AG04450 (cell line): ENCODE measurements around the gene ATG4D. TPM values are rescaled to one million over a fixed set of nuclear protein-coding genes. Genes with fewer than 3 reads are reported as not detected.

Experiments used
- CTCF ChIA-PET: fragments of 300-600, 350-600 bp; formaldehyde crosslinking; extraction: SDS; loops from one replicate; lab custom pipeline; 2022; ENCODE audit warnings: antibody characterized with exemption, inconsistent platforms; lab: Charles Lee
- POLR2A ChIA-PET: fragments of 350-600 bp; formaldehyde crosslinking; extraction: SDS; loops from one replicate; lab custom pipeline; 2021; ENCODE audit warnings: antibody characterized with exemption, inconsistent platforms; lab: Yijun Ruan, JAX
- DNase-seq: peaks from one replicate; pipeline ENCODE4 v3.0.0-alpha.2; 2011; ENCODE audit warnings: low read depth, low spot score
- H3K27ac ChIP-seq: one replicate; pipeline ENCODE4 v1.5.1; 2012; ENCODE audit warnings: low read depth, low read length, control low read depth
- H3K27me3 ChIP-seq: one replicate; pipeline ENCODE4 v1.6.0; 2012; ENCODE audit warnings: low read length; ENCODE audit not compliant: control insufficient read depth, insufficient read depth
- H3K4me3 ChIP-seq: 2 replicates; pipeline ENCODE4 v1.5.1; 2011; ENCODE audit warnings: mild to moderate bottlenecking, low read depth, low read length, control low read depth
- H3K9me3 ChIP-seq: 2 replicates; pipeline ENCODE4 v1.5.1; 2012; ENCODE audit warnings: low read length; ENCODE audit not compliant: control insufficient read depth, insufficient read depth
- CTCF ChIP-seq: IDR thresholded peaks from 2 replicates; pipeline ENCODE4 v1.5.1; 2011; ENCODE audit warnings: low read depth, low read length, control low read depth, inconsistent platforms
- polyA plus RNA-seq: library from polyadenylated mRNA; depleted of rRNA; stranded (reverse); fragments of >200 nt; gene quantifications from 2 replicates; pipeline ENCODE4 v1.2.3, GENCODE V29; 2011

Gene ATG4D
- polyA plus RNA-seq, 1 experiment, result 4.6 TPM

- H3K9me3 ChIP-seq, result no peaks in the 10 kb centered on the region; the same call in 1 of the 2 replicates
- H3K4me3 ChIP-seq, result peak overlapping the region; percentile 47
- DNase-seq, result no peak
- POLR2A ChIA-PET, result interaction anchor here (0.7 kb wide), 1 partner anchor 18 kb away, joined by 8 read pairs; no protein-coding TSS in a partner anchor
- CTCF ChIA-PET, result interaction anchor here (0.5 kb wide), 1 partner anchor 54 kb away, joined by 5 read pairs; no protein-coding TSS in a partner anchor
- no peak for TF ChIP-seq CTCF
- H3K27me3 ChIP-seq, result peaks cover 48% of the 10 kb centered on the region
- H3K27ac ChIP-seq, result no peak overlapping the region
Observed at GRCh38 chr19:10517760-10518443, 25.8 kb upstream of the ATG4D start.

DNA sequence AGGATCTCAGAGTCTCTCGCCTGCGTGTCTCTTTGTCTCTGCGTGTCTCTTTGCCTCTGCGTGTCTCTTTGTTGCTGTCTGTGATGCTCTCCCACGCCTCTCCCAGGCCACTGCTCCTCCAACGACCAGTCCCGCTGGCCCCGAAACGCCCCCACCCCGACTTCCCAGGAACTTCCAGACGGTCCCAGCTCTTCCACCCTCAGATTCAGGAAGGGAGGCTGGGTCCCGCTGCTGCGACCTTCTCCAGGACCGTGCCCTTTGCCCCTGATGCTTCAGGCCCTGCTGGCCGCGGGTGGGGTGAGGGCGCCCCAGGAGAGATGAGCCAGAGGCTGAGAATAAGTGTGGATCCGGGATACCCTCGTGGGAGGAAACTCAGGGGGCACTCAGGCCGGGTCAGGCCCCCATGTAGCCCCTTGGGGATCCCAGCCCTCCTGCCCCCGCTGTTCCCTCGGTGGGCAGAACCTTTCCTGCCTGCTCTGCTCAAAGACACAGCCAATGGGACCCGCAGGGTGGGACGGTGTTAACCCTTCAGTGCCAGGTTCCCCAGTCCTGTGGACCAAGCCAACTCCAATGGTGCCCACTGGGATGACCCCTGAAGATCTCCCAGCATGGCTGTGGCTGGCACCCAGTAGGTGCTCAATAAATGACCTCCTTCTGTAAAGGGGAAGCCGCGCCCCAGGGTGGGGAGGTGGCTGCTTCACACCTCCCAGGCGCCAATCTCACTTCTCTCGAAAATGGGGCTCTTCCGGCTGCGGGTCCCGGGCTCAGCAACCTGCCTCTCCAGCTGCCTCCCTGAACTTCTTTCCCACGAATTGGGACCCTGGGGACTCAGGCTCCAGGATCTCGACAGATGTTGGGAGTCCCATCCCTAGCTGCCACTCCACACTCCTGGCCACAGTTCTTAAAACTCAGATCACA lies 25.0 kb upstream of the ATG4D start:
- Histone ChIP-seq H3K4me3 (no peak overlapping the region), H3K9me3 (no peaks in the 10 kb centered on the region; the same call in 1 of the 2 replicates), H3K27me3 (peaks cover 41% of the 10 kb centered on the region), H3K27ac (no peak overlapping the region)
- no peak for TF ChIP-seq CTCF
- POLR2A ChIA-PET, result interaction anchor here (0.7 kb wide), 1 partner anchor 17 kb away, joined by 8 read pairs; no protein-coding TSS in a partner anchor
- CTCF ChIA-PET, result interaction anchor here (0.6 to 0.7 kb wide), 2 partner anchors 34 to 47 kb away, joined by 3 to 4 read pairs; no protein-coding TSS in a partner anchor
- no peak for DNase-seq

GRCh38 chr19:10519421-10519820 lies 24.3 kb upstream of the ATG4D start:
- Histone ChIP-seq H3K9me3 (no peaks in the 10 kb centered on the region; the same call in 1 of the 2 replicates), H3K27me3 (peaks cover 40% of the 10 kb centered on the region), H3K27ac (no peak overlapping the region), H3K4me3 (no peak overlapping the region)
- CTCF ChIA-PET, result interaction anchor here (0.6 to 0.7 kb wide), 2 partner anchors 34 to 47 kb away, joined by 3 to 4 read pairs; no protein-coding TSS in a partner anchor
- DNase-seq, result no peak
- POLR2A ChIA-PET, result no interaction called here
- TF ChIP-seq CTCF, result no peak

- no peak for DNase-seq
- POLR2A ChIA-PET, result no interaction called here
- Histone ChIP-seq H3K27me3 (peaks cover 29% of the 10 kb centered on the region), H3K27ac (no peak overlapping the region), H3K9me3 (no peaks in the 10 kb centered on the region; the same call in 1 of the 2 replicates), H3K4me3 (no peak overlapping the region)
- CTCF ChIA-PET, result interaction anchor here (0.6 kb wide), 1 partner anchor 14 kb away, joined by 6 read pairs; no protein-coding TSS in a partner anchor
- no peak for TF ChIP-seq CTCF
Observed at GRCh38 chr19:10520652-10521318, 22.9 kb upstream of the ATG4D start.
